ENCODE results near the gene FRMD4B. TPM values are rescaled to one million over a fixed set of nuclear protein-coding genes. Genes with fewer than 3 reads are reported as not detected.

The FRMD4B gene
- total and polyA plus RNA-seq, 4 donors = 16.6 to 96.4 (median 39.0) TPM

DNA sequence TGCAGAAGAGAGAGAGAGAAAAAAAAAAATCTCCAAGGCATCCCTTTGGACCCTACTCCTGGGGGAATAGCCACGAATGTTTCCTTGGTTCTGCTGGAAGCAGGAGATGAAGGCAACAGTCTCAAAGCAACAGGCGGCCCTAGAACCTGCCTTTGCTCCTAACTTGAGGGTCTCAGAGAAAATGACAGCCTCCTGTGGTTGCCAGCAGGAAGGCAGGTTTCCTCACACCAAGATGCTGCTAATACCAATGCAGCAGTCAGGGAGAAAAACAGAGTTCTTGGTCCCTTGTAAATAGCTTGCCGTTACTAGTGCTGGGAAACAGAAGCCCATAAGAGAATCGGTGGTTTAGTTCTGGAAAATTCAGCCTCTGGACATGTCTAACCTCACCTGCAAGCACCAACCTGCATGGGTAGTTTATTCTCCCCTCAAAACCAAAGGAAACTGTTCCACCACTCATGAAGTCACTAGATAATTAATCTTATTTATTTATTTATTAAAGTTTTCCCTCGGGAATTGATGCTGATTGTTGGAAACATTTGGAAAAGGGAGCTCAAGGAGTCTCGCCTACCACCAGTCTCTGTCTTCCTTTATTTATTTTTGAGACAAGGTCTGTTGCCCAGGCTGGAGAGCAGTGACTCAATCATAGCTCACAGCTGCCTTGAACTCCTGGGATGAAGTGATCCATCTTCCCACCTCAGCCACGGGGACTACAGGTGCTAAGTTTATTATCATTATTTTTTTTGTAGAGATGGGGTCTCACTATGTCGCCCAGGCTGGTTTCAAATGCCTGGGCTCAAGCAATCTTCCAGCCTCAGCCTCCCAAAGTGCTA is 883 bp upstream of the FRMD4B start:
- DNase-seq = peak in 1 of 3 donors; percentile 35
- Histone ChIP-seq H3K27me3 (ENCODE audit: control insufficient read depth in 3 of 3, insufficient read depth in 3 of 3, low read length in 2 of 3) (no peaks in the 10 kb centered on the region), H3K9me3 (ENCODE audit: control insufficient read depth in 4 of 4, insufficient read depth in 3 of 4, low read length in 3 of 4) (no peaks in the 10 kb centered on the region), H3K27ac (ENCODE audit: low read depth in 1 of 2, low read length in 1 of 2) (no peak overlapping the region), H3K9ac (ENCODE audit: insufficient read depth in 1 of 2, low read length in 2 of 2) (peak overlapping the region; percentile 11 to 61), H3K36me3 (ENCODE audit: control insufficient read depth in 4 of 4, insufficient read depth in 4 of 4, low read length in 4 of 4) (no peaks in the 10 kb centered on the region), H3K4me1 (ENCODE audit: control insufficient read depth in 5 of 5, insufficient read depth in 5 of 5, low read length in 5 of 5) (peaks cover 0 to 29% (median 4%) of the 10 kb centered on the region in 5 donors), H3K4me3 (peak overlapping the region; percentile 57)
- TF ChIP-seq, protein P1, sequence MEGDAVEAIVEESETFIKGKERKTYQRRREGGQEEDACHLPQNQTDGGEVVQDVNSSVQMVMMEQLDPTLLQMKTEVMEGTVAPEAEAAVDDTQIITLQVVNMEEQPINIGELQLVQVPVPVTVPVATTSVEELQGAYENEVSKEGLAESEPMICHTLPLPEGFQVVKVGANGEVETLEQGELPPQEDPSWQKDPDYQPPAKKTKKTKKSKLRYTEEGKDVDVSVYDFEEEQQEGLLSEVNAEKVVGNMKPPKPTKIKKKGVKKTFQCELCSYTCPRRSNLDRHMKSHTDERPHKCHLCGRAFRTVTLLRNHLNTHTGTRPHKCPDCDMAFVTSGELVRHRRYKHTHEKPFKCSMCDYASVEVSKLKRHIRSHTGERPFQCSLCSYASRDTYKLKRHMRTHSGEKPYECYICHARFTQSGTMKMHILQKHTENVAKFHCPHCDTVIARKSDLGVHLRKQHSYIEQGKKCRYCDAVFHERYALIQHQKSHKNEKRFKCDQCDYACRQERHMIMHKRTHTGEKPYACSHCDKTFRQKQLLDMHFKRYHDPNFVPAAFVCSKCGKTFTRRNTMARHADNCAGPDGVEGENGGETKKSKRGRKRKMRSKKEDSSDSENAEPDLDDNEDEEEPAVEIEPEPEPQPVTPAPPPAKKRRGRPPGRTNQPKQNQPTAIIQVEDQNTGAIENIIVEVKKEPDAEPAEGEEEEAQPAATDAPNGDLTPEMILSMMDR (IDR thresholded peaks at IDR 0.05; ENCODE audit: control extremely low read depth, extremely low read depth) = no peak
- no peak for ATAC-seq (ENCODE audit: insufficient read depth, low FRiP score)
- 29 to 38% methylated on average over 8 of the region's 8 CpGs for WGBS, 2 donors

DNA sequence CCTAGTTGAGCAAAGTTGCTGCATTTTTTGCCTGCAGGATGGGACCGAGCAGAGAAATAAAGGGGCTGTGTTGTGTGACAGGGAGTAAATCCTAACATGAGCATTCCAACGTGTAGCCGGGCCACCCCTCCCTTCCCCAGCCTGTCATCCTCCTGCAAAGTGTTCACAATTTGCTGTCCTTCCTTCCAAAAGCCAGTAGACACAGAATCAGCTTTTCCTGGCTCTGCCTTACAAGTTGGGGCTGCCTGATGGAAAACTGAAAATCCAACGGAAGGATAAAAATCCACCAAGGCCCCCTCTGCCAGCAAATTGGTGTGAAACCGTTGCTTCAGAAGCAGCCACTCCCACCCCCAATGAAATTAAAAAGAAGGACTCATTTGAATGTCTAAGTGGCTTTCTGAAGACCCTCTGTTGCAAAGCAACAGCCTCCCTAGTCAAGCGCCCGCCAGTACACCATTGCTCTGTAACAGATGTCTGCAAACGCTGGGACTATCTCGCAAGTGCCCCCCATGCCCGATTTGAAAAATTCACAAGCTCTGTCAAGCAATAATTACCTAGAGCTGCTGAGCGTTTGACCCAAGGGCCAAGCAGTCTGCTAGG is 665 bp downstream of the FRMD4B start:
- DNase-seq (peak in 2 of 3 donors; percentile 40 to 52), ATAC-seq (ENCODE audit: insufficient read depth, low FRiP score) (no peak)
- H3K27me3 ChIP-seq (ENCODE audit: control insufficient read depth in 3 of 3, insufficient read depth in 3 of 3, low read length in 2 of 3) = no peaks in the 10 kb centered on the region
- 11 to 16% methylated on average over 11 of the region's 11 CpGs for WGBS, 2 donors
- H3K36me3 ChIP-seq (ENCODE audit: control insufficient read depth in 4 of 4, insufficient read depth in 4 of 4, low read length in 4 of 4) = no peaks in the 10 kb centered on the region
- peak overlapping the region; percentile 32 to 55 for H3K9ac ChIP-seq (ENCODE audit: insufficient read depth in 1 of 2, low read length in 2 of 2)
- peaks cover 0 to 29% (median 4%) of the 10 kb centered on the region in 5 donors for H3K4me1 ChIP-seq (ENCODE audit: control insufficient read depth in 5 of 5, insufficient read depth in 5 of 5, low read length in 5 of 5)
- H3K4me3 ChIP-seq = peak overlapping the region; percentile 57
- peak overlapping the region in 1 of 2 donors; percentile 74 for H3K27ac ChIP-seq (ENCODE audit: low read depth in 1 of 2, low read length in 1 of 2)
- TF ChIP-seq, protein P1 (IDR thresholded peaks at IDR 0.05; ENCODE audit: control extremely low read depth, extremely low read depth) = no peak
- no peaks in the 10 kb centered on the region for H3K9me3 ChIP-seq (ENCODE audit: control insufficient read depth in 4 of 4, insufficient read depth in 3 of 4, low read length in 3 of 4)

DNA sequence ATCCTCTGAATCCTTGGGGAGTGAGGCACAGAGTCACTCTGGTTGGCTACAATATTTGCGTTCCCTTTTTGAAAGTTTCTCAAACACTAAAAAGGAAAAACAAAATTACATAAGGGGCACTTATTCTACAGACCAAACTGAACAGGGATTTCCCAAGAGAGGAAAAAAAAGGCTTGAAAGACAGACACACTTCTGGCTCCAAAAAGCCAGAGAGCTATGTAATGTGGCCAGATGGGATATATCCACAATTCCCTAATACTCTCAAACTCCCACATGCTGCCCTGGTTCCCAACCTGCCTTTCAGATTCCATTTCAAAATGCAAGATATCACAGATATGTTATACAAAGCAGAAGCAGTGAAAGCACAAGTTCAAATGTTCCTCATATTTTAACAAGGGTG is 1.6 kb downstream of the FRMD4B start:
- no peaks in the 10 kb centered on the region for H3K9me3 ChIP-seq (ENCODE audit: control insufficient read depth in 4 of 4, insufficient read depth in 3 of 4, low read length in 3 of 4)
- H3K27ac ChIP-seq (ENCODE audit: low read depth in 1 of 2, low read length in 1 of 2) = peak overlapping the region in 1 of 2 donors; percentile 11
- no peak for ATAC-seq (ENCODE audit: insufficient read depth, low FRiP score)
- 16 to 33% methylated on average over 1 of the region's 1 CpG for WGBS, 2 donors
- TF ChIP-seq, protein P1 (IDR thresholded peaks at IDR 0.05; ENCODE audit: control extremely low read depth, extremely low read depth) = no peak
- H3K4me1 ChIP-seq (ENCODE audit: control insufficient read depth in 5 of 5, insufficient read depth in 5 of 5, low read length in 5 of 5) = peaks cover 0 to 34% (median 5%) of the 10 kb centered on the region in 5 donors
- DNase-seq = peak in 2 of 3 donors; percentile 77 to 90
- no peak overlapping the region for H3K4me3 ChIP-seq
- H3K27me3 ChIP-seq (ENCODE audit: control insufficient read depth in 3 of 3, insufficient read depth in 3 of 3, low read length in 2 of 3) = no peaks in the 10 kb centered on the region
- peak overlapping the region; percentile 18 to 50 for H3K9ac ChIP-seq (ENCODE audit: insufficient read depth in 1 of 2, low read length in 2 of 2)
- H3K36me3 ChIP-seq (ENCODE audit: control insufficient read depth in 4 of 4, insufficient read depth in 4 of 4, low read length in 4 of 4) = no peaks in the 10 kb centered on the region
